GM19463 (cell line): ENCODE data around the gene DUSP1.

Experiments used
- ATAC-seq: cut with Tn5 transposase; IDR thresholded peaks from one replicate; pipeline ENCODE4 v1.9.1; 2021; ENCODE audit warnings: mild to moderate bottlenecking, moderate library complexity; ENCODE audit not compliant: unreplicated experiment

The DUSP1 gene

GRCh38 chr5:172745406-172745805, 25.6 kb downstream of the DUSP1 start:
- ATAC-seq, result no peak

DNA sequence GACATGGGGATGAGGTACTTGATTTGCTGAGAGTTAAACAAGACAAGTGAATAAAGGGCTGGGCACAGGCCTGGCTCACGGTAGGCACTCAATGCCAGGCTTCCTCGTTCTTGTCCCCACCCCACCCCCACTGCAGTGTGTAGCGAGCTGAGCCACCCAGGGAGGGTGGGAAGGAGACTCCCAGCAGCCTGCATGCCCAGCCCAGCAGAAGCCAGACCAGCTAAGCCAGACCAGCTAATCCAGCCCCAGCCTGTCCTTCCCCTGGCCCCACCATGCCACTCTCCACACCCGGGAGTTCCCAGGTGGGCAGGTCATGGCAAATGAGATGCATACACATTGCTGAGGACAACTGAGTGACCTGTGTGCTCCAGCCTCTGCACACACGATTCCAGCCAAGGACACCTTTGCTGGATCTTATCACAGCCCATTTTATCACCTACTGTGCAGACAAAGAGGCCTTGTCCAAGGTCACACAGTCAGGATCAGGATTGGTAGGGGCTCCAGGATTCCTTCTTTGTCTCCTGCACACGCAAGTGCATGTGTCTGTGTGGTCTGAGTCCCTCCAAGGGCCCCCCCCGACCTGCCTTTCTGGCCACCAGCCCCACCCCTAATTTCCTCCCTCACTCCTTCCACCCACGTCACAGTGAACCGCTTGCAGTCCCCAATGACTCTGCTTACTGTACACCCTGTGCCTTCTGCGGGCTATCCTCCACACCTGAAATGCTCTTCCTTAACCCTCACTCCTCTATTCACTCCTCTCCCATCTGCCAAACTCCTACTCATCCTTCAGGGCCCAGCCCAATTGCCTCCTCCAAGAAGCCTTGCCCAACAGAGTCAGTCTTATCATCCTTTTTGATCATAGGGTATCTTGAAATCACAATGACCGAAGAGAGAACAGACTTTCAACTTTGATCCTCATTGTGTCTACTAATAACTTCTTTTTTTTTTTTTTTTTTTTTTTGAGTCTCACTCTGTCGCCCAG, 26.6 kb downstream of the DUSP1 start:
- ATAC-seq, result no peak

DNA sequence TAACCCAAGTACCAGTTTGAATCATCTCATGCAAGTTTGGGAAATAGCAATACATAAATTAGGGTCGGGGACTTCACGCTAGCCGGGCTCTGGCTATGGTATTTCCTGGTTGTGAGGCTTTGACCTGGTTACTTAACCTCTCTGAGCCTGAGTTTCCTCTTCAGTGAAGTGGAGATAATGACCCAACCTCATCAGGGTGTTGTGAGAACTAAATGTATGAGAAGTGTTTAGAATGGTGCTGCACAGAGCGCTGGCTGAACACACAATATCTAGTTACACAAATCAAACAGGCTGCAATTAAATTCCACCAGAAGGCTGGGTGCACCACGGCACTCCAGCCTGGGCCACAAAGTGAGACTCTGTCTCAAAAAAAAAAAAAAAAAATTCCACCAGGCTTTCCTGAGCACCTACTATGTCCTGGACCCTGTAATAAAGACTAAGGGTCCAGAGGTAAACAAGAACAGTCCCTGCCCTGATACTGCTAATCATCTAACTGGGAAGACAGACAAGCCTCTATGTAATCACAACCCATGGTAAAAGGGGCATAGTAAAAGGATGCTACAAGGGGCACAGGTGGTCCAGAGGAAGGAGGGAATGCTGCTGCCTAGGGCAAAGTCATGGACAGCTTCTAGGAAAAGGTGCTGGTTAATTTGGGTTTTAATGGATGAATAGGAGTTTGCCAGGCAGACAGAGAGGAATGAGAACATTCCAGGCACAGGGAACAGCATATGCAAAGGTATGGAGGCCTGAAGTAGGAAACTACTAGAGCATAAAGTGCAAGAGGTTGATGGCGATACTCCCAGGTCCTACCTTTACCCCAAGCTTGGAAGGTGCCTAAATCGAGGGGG, 27.7 kb downstream of the DUSP1 start:
- no peak for ATAC-seq

DNA sequence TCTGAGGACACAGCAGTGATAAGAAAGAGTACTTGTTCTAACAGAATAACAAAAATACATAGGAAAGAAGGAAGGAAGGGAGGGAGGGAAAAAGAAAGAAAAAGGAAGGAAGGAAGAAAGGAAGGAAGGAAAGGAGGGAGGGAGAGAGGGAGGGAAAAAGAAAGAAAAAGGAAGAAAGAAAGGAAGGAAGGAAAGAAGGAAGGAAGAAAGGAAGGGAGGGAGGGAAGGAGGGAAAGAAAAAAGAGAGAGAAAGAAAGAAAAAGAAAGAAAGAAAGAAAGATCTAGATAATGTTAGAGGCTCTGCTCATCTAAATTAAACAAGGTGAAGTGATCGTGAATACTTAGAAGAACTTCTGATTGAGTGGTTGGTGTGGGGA, 29.8 kb downstream of the DUSP1 start:
- no peak for ATAC-seq

DNA sequence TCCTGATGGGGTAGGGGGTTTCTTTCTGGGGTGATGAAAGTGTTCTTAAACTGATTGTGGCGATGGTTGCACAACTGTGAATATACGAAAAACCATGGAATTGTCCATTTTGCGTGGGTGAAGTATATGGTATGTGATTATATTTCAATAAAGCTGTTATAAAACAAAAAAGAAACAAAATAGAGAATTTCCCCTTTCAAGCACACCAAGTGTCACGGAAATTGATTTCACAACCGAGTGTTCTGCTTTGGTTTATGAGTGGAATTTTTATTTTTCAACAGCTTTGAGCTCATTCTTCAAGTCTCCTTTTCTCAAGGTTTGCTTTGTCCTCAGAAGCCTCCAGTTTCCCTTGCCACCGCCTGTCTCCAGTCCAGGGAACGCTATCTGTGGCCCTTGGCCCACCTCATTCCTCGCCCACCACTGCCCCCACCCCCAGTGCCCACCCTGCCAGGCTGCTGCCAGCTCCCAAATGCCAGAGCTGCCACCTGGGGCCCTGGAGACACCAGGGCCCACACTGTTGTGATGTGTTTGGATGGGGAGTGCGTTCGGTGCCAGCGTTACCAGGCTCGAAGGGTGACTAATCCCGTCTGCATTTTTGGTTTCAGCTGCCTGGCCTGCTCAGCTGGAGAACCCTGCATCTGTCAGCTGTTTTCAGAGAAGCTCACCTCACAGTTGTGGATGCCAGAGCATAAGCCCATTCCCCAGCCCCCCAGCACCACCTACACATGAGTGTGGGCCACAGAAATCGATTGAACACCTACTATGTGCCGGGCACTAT, 30.4 kb downstream of the DUSP1 start:
- ATAC-seq, result no peak

- no peak for ATAC-seq
Observed at GRCh38 chr5:172739375-172739774, 31.6 kb downstream of the DUSP1 start.

- ATAC-seq, result no peak
Observed at GRCh38 chr5:172736508-172737135, 34.4 kb downstream of the DUSP1 start.

GRCh38 chr5:172735141-172735831, 35.7 kb downstream of the DUSP1 start:
- no peak for ATAC-seq

GRCh38 chr5:172733974-172734346, 37.0 kb downstream of the DUSP1 start:
- no peak for ATAC-seq

DNA sequence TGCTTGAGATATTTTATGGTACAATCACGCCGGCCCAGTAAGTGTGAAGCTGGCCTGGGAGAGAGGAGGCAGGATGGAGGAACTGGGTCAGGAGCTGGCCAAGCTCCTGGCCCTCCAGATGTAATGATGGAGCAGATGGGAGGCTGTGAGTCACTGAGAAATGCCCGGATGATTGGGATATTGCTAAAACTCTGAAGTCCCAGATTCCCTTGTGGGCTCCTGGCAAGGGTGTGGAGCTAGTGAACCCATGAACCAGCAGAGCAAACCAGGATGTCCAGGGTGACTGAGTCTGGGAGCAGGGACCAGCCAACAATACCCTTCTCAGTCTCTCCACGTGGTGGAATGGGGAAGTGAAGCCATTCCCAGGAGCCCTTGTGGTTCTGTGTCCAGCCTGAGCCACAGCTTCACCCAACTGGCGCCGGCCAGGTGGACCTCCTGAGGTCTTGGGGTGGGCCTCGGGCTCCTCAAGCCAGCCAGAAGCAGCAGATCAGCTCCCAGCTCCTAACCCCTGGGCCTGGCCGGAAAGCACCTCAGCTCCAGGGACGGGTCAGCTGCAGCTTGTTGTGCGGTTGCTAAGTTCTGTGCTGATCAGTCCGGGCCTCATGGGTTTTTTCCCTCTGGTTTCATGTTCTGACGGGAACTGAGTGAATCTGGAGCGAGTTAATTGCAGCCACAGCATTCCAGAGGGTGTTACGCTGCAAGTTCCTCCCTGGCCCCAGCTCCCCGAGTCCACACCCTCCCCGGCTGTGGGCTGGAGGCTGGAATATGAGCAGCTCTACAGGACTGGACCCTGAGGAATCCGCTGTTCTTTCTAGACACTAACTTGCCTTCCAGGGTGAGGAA, 37.6 kb downstream of the DUSP1 start:
- ATAC-seq, result no peak

GRCh38 chr5:172732201-172732865, 38.7 kb downstream of the DUSP1 start:
- ATAC-seq, result no peak

- no peak for ATAC-seq
Observed at GRCh38 chr5:172731680-172732074, 39.3 kb downstream of the DUSP1 start.

DNA sequence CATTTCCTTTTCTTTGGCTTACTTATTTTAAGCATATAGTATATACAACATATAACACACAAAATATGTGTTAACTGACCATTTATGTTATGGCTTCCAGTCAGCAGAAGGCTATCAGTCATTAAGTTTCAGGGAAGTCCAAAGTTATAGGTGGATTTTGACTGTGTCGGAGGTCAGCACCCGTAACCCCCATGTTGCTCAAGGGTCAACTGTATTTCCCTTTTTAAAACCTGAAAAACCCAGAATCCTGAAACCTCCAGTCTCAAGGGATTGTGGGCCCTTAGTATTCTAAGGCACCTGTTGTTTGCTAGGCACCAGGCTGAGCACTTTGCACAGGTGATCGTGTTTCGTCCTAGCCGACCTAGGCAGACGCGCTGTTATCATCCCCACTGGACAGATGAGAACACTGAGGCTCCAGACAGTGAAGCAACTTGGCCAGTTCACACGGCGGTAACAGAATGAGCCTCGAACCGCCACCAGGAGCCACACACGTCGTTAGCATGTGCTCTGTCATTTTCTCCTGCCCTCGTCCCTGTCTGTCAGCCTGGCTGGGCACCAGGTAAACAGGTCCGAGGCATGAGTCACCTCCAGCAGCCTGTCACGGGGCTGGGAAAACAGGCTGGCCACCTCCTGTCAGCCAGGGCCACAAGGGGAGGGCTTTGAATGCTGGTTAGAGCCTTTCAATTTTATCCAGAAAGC, 39.9 kb downstream of the DUSP1 start:
- no peak for ATAC-seq

GRCh38 chr5:172730222-172730621, 40.8 kb downstream of the DUSP1 start:
- no peak for ATAC-seq

GRCh38 chr5:172729588-172729987, 41.4 kb downstream of the DUSP1 start:
- ATAC-seq, result no peak

GRCh38 chr5:172728481-172729241, 42.3 kb downstream of the DUSP1 start:
- ATAC-seq, result no peak

DNA sequence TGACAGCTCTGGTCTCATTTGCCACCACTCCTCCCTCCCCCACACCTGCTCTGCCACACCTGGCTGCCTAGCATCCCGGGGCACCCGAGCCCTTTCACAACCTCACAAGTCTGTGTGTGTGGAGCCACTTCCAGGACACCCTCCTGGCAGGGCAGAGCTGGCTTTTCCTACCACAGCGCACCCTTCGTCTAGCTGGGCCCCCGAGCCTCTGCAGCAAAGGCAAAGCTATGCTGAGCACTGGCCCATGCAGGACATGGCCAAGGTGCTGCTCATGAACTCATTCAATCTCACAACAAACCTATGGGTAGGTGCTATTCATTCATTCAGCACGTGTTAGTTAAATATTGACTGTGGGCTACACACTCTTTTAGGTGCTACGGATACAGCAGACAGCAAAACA, 43.4 kb downstream of the DUSP1 start:
- no peak for ATAC-seq
